Type B pancreatic cell (in vitro differentiated cells): ENCODE measurements around the gene MYCBP2. TPM values are rescaled to one million over a fixed set of nuclear protein-coding genes. Genes with fewer than 3 reads are reported as not detected.

Source experiments
- DNase-seq: peaks from one replicate; pipeline ENCODE4 v3.0.0; 2021; ENCODE audit warnings: mixed read lengths; ENCODE audit not compliant: unreplicated experiment; ENCODE audit errors: extremely low spot score
- H3K27ac Mint-ChIP-seq: 2 replicates; pipeline ENCODE4 v1.8.0; 2021; ENCODE audit warnings: mild to moderate bottlenecking, mixed read lengths
- H3K27me3 Mint-ChIP-seq: 2 replicates; pipeline ENCODE4 v1.8.0; 2021; ENCODE audit warnings: mixed read lengths
- H3K36me3 Mint-ChIP-seq: 2 replicates; pipeline ENCODE4 v1.8.0; 2021; ENCODE audit warnings: mixed read lengths
- H3K4me1 Mint-ChIP-seq: one replicate; pipeline ENCODE4 v1.8.0; 2021; ENCODE audit warnings: mixed read lengths; ENCODE audit not compliant: unreplicated experiment
- H3K4me3 Mint-ChIP-seq: 2 replicates; pipeline ENCODE4 v1.8.0; 2021; ENCODE audit warnings: mild to moderate bottlenecking, mixed read lengths
- H3K9me3 Mint-ChIP-seq: 2 replicates; pipeline ENCODE4 v1.8.0; 2021; ENCODE audit warnings: mixed read lengths
- CTCF ChIP-seq: fragments of 200-600 bp; sonication (generic); conservative IDR thresholded peaks from 2 replicates; pipeline ENCODE4 v1.5.0; 2021; ENCODE audit warnings: antibody characterized with exemption, mild to moderate bottlenecking
- long read RNA-seq: library from polyadenylated mRNA; unstranded; transcript quantifications from one replicate; pipeline ENCODE4 v2.0.0, GENCODE V29; 2020
- total RNA-seq: library from RNA; stranded (reverse); gene quantifications from 2 replicates; pipeline ENCODE4 v1.2.1, GENCODE V29; 2021; ENCODE audit warnings: low replicate concordance

The MYCBP2 gene
- 71.7 and 95.7 TPM in 2 replicates for total RNA-seq
- long read RNA-seq, partial matches to known transcripts, result 17 of 26 reads
- long read RNA-seq, other reads (novel, unspliced or antisense), result 9 of 26 reads

- Mint-ChIP-seq H3K4me1 (peaks cover 35% of the 10 kb centered on the region), H3K36me3 (no peaks in the 10 kb centered on the region), H3K27me3 (peaks cover 3% of the 10 kb centered on the region), H3K27ac (peak within 1 kb of the TSS; percentile 87), H3K9me3 (no peaks in the 10 kb centered on the region), H3K4me3 (peak within 1 kb of the TSS; percentile 96)
- DNase-seq, result peak; percentile 98
- TF ChIP-seq CTCF, result no peak
Measured at GRCh38 chr13:77326905-77327604, at the start of gene MYCBP2. TSS of gene MYCBP2 (minus strand) at chr13:77327094. CDS start at chr13:77326775, 319 bp downstream.

- Mint-ChIP-seq H3K9me3 (no peaks in the 10 kb centered on the region), H3K36me3 (no peaks in the 10 kb centered on the region), H3K4me1 (no peaks in the 10 kb centered on the region), H3K27ac (no peak overlapping the region), H3K4me3 (no peak overlapping the region), H3K27me3 (no peaks in the 10 kb centered on the region)
- no peak for TF ChIP-seq CTCF
- no peak for DNase-seq
Measured at GRCh38 chr13:77375560-77376108, 48.7 kb upstream of the MYCBP2 start.

GRCh38 chr13:77374786-77375185, 47.9 kb upstream of the MYCBP2 start:
- no peak for TF ChIP-seq CTCF
- H3K4me3 Mint-ChIP-seq, result no peak overlapping the region
- H3K27me3 Mint-ChIP-seq, result no peaks in the 10 kb centered on the region
- H3K9me3 Mint-ChIP-seq, result no peaks in the 10 kb centered on the region
- no peak for DNase-seq
- H3K4me1 Mint-ChIP-seq, result no peaks in the 10 kb centered on the region
- H3K27ac Mint-ChIP-seq, result no peak overlapping the region
- no peaks in the 10 kb centered on the region for H3K36me3 Mint-ChIP-seq

- no peaks in the 10 kb centered on the region for H3K9me3 Mint-ChIP-seq
- no peaks in the 10 kb centered on the region for H3K4me1 Mint-ChIP-seq
- H3K4me3 Mint-ChIP-seq, result no peak overlapping the region
- no peak overlapping the region for H3K27ac Mint-ChIP-seq
- no peak for TF ChIP-seq CTCF
- H3K36me3 Mint-ChIP-seq, result no peaks in the 10 kb centered on the region
- no peaks in the 10 kb centered on the region for H3K27me3 Mint-ChIP-seq
- no peak for DNase-seq
Measured at GRCh38 chr13:77374339-77374738, 47.4 kb upstream of the MYCBP2 start.

GRCh38 chr13:77373502-77373901, 46.6 kb upstream of the MYCBP2 start:
- Mint-ChIP-seq H3K9me3 (no peaks in the 10 kb centered on the region), H3K27ac (no peak overlapping the region), H3K27me3 (no peaks in the 10 kb centered on the region), H3K4me3 (no peak overlapping the region), H3K4me1 (no peaks in the 10 kb centered on the region), H3K36me3 (no peaks in the 10 kb centered on the region)
- no peak for TF ChIP-seq CTCF
- no peak for DNase-seq
